ENCODE measurements around the gene HNF1B.
A peak's percentile ranks its signal among the peaks of the same experiment; 100 is the strongest.

Gene HNF1B

DNA sequence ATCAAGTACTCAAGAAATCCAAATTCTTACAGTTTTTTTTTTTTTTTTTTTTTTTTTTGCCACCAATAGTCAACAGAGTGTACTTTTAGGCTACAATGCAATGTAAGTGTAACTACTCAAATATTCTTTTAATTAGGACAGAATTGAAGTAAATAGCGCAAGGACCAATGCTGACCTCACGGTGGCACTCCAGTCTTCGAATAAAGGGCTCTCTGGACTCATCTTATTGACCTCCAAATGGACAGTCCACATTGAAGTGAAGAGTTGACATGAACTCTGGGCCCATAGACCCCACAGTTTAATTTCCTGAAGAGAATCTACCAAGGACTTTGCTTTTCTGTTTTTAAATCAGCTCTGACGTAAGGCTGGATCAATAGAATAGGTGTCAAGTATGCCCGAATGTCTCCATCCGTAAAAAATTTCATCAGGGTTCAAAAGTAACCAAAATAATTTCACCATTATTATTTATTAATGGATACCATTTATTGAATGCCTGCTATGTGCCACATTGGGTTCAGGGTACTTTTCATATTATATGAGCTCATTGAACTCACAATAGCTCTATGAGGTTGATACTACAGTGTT is 94.3 kb downstream of the HNF1B start:
- Histone ChIP-seq H3K36me3 (replicated peaks) (no peaks in the 10 kb centered on the region), H3K9me3 (no peaks in the 10 kb centered on the region), H3K4me1 (peaks cover 8% of the 10 kb centered on the region), H3K4me3 (no peak overlapping the region), H3K27me3 (ENCODE audit: low read depth) (peaks cover 30% of the 10 kb centered on the region)
- in situ Hi-C loops (cut with MboI; ENCODE audit: low sequenced_read_pairs) = no loop called here
- peak in 1 of 2 experiments; percentile 41 for DNase-seq (ENCODE audit: low spot score in 2 of 2)

DNA sequence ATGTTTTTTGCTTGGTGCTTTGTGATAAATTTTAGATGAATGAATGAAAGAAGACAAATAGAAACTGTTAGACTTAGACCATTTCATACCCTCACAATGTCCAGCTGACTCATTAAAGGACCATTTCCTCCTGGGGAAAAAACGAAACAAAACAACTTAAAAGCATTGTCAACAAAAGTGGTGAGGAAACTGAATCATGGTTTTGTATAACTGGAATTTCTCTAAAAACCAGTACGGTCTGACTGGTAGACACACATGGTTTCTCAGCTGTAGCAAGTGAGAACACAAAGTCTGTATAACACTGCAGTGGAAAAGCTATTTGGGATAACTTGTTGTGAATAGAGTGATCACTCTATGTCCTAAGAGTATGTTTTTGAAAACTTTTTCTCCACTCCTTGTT is 96.3 kb downstream of the HNF1B start:
- Histone ChIP-seq H3K27me3 (ENCODE audit: low read depth) (peaks cover 47% of the 10 kb centered on the region), H3K4me3 (no peak overlapping the region), H3K36me3 (replicated peaks) (no peaks in the 10 kb centered on the region), H3K9me3 (no peaks in the 10 kb centered on the region), H3K4me1 (peaks cover 8% of the 10 kb centered on the region)
- in situ Hi-C loops (cut with MboI; ENCODE audit: low sequenced_read_pairs) = no loop called here
- no peak for DNase-seq (ENCODE audit: low spot score in 2 of 2)

DNA sequence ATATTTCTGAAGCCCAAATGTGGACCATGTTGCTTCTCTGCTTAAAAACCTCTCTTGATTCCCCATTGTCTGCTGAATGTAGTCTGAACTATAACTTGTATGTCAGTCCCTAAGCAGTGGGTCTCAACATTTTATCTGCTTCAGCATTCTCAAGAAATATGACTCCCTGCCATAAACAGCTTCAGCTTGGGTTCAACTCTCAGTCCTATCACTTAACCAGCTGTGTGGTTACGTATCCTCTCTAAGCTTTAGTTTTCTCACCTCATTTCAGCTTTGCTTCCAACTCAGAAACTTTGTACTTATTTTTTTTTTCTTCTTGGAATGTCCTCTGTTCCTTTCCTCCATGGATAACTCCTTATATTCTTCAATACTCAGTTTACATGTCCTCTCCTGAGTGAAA is 97.0 kb downstream of the HNF1B start:
- Histone ChIP-seq H3K4me1 (peaks cover 8% of the 10 kb centered on the region), H3K27me3 (ENCODE audit: low read depth) (peaks cover 47% of the 10 kb centered on the region), H3K9me3 (no peaks in the 10 kb centered on the region), H3K4me3 (no peak overlapping the region), H3K36me3 (replicated peaks) (0 out of 2 replicates have a peak, but pooled peaks cover 2% of the 10 kb centered on the region)
- in situ Hi-C loops (cut with MboI; ENCODE audit: low sequenced_read_pairs) = no loop called here
- DNase-seq (ENCODE audit: low spot score in 2 of 2) = no peak

DNA sequence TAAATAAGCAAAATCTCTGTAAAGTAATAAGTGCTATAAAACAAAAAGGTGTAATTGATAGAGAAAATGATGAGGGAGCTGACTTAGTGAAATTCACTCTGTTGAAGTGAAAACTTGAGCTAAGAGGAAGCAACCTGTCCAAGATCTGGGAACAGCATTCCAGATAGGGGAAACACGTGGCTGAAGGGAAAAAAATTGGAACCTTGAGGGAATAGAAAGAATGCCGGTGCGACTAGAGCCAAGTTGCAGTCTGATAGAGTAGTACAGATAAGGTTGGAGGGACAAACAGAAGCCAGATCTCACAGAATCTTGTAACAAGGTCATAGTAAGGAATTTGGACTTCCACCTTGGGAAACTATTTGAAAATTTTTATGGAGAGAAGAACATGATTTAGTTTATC is 101.0 kb downstream of the HNF1B start:
- DNase-seq (ENCODE audit: low spot score in 2 of 2) = no peak
- Histone ChIP-seq H3K4me1 (peaks cover 6% of the 10 kb centered on the region), H3K27me3 (ENCODE audit: low read depth) (peaks cover 42% of the 10 kb centered on the region), H3K4me3 (peak overlapping the region; percentile 88), H3K36me3 (replicated peaks) (peaks cover 17% of the 10 kb centered on the region), H3K9me3 (no peaks in the 10 kb centered on the region)
- in situ Hi-C loops (cut with MboI; ENCODE audit: low sequenced_read_pairs) = no loop called here

DNA sequence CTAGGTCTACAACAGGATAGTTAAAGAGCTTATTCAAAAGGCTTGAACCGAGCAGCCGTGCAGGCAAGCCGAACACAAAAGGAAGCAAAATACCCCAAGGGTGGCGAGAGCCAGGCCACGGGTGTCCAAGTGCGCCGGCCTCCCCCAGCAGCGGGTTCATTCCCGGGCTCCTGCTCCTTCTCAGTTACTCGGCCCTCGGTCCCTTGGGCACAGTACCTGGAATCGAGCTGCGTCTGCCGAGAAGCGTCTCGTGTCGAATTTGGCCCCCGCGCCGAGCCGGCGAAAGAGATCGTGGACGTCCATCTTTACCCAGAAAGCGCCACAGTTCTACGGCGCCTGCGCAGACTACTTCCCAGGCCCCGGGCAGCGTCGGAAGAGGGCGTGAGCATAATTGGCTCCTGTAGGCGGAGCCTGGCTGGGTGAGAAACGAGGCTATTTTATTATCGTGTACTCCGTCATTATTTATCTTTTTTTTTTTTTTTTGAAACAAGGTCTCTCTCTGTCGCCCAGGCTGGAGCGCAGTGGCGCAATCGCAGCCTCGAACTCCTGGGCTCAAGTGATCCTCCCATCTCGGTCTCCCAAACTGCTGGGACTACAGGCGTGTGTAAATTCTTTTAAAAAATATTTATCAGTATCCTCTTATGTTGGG is 101.6 kb downstream of the HNF1B start, which contains the start of gene DDX52:
Gene DDX52, minus strand, starts transcription at position 329 of the 649 bp plus-strand sequence. Its CDS starts 26 bp downstream, at position 303.
- H3K4me1 ChIP-seq = peaks cover 6% of the 10 kb centered on the region
- H3K36me3 ChIP-seq (replicated peaks) = peaks cover 18% of the 10 kb centered on the region
- no peaks in the 10 kb centered on the region for H3K9me3 ChIP-seq
- peak within 1 kb of the TSS; percentile 88 for H3K4me3 ChIP-seq
- peak; percentile 88 to 92 for DNase-seq (ENCODE audit: low spot score in 2 of 2)
- peaks cover 36% of the 10 kb centered on the region for H3K27me3 ChIP-seq (ENCODE audit: low read depth)
- in situ Hi-C loops (cut with MboI; ENCODE audit: low sequenced_read_pairs) = no loop called here

DNA sequence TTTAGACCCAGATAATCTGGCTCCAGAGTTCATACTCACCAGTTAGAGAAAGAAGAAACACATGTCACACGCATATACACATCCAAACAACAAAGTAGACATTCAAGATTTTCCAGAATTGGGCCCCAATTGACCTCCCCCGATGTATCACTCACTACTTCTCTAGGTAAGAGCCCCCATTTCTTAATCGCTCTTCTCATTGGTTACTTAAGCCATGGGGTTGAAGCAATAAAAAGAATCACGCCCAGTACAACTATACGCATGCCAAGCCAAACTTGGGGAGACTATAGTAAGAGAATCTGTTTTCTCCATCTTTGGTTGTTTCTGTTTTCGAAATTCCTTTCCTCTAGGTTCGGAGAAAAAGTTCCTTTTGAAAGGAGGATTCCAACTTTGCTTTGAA is 102.2 kb downstream of the HNF1B start:
- H3K4me1 ChIP-seq = peaks cover 6% of the 10 kb centered on the region
- DNase-seq (ENCODE audit: low spot score in 2 of 2) = no peak
- in situ Hi-C loops (cut with MboI; ENCODE audit: low sequenced_read_pairs) = no loop called here
- peak overlapping the region; percentile 88 for H3K4me3 ChIP-seq
- H3K9me3 ChIP-seq = no peaks in the 10 kb centered on the region
- peaks cover 23% of the 10 kb centered on the region for H3K36me3 ChIP-seq (replicated peaks)
- H3K27me3 ChIP-seq (ENCODE audit: low read depth) = peaks cover 33% of the 10 kb centered on the region

DNA sequence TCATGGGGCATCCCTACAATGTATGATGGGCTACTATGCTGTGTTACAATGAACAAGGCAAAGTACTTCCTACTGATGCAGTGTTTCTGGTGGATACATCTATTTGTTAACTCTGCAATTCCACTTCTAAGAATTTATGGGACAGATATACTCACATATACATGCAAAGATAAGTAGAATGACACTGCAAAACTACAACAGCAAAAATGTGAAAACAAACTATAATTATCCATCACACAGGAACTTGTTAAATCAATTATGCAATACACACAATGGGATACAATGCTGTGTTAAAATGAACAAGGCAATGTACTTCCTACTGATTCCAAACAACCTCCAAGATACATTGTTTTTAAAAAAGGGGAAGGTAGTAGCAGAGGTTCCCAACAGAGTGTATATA is 104.8 kb downstream of the HNF1B start:
- H3K4me3 ChIP-seq = no peak overlapping the region
- peaks cover 6% of the 10 kb centered on the region for H3K4me1 ChIP-seq
- H3K9me3 ChIP-seq = no peaks in the 10 kb centered on the region
- peaks cover 14% of the 10 kb centered on the region for H3K27me3 ChIP-seq (ENCODE audit: low read depth)
- peaks cover 44% of the 10 kb centered on the region for H3K36me3 ChIP-seq (replicated peaks)
- in situ Hi-C loops (cut with MboI; ENCODE audit: low sequenced_read_pairs) = no loop called here
- no peak for DNase-seq (ENCODE audit: low spot score in 2 of 2)

DNA sequence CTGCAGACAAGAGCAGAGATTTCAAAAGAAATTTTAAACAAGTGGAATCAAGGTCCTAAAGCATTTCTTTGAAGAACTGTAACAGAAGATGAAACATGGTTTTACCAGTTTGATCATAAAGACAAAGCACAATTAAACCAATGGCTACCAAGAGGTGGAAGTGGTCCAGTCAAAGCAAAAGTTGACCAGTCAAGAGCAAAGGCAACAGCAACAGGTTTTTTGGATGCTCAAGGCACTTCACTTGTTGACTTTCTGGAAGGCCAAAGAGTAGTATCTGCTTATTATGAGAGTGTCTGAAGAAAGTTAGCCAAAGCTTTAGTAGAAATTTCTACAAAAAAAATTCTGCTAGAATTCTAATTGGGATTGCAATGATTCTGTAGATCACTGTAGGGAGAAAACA is 106.9 kb downstream of the HNF1B start:
- Histone ChIP-seq H3K36me3 (replicated peaks) (peaks cover 42% of the 10 kb centered on the region), H3K9me3 (no peaks in the 10 kb centered on the region), H3K4me3 (no peak overlapping the region), H3K4me1 (peaks cover 6% of the 10 kb centered on the region; the same call in 1 of the 2 replicates), H3K27me3 (ENCODE audit: low read depth) (no peaks in the 10 kb centered on the region)
- in situ Hi-C loops (cut with MboI; ENCODE audit: low sequenced_read_pairs) = no loop called here
- DNase-seq (ENCODE audit: low spot score in 2 of 2) = no peak

All from HAP-1 (cell line).